ENCODE data around the gene PEDS1. TPM values are rescaled to one million over a fixed set of nuclear protein-coding genes. Genes with fewer than 3 reads are reported as not detected.

PEDS1 gene
- total RNA-seq, 2 experiments from 2014 or later, result 16.0 to 17.3 TPM

GRCh38 chr20:50190251-50191064, 36.9 kb upstream of the PEDS1 start, which contains the start of gene CEBPB:
TSS of gene CEBPB (plus strand) at chr20:50190830. CDS start at chr20:50191034, 204 bp downstream.
- Mint-ChIP-seq H3K27ac (peak within 1 kb of the TSS; percentile 91), H3K36me3 (ENCODE audit: low read depth) (peaks cover 23% of the 10 kb centered on the region), H3K27me3 (peaks cover 7% of the 10 kb centered on the region), H3K4me1 (ENCODE audit: low read depth) (peaks cover 17% of the 10 kb centered on the region), H3K4me3 (peak within 1 kb of the TSS; percentile 78), H3K9me3 (no peaks in the 10 kb centered on the region)
- POLR2A ChIA-PET, result interaction anchor here (0.7 to 2.0 kb wide), 13 partner anchors 9 to 395 kb away, joined by 3 to 11 read pairs (median 3); no protein-coding TSS in a partner anchor
- DNase-seq (peak; percentile 87), ATAC-seq (peak; percentile 64)
- peak; percentile 68 for TF ChIP-seq CTCF (IDR thresholded peaks at IDR 0.05)
- CTCF ChIA-PET, result interaction anchor here (1.0 to 5.7 kb wide), 5 partner anchors 11 to 280 kb away, joined by 3 to 102 read pairs (median 4); no protein-coding TSS in a partner anchor
- intact Hi-C loops (cut with micrococcal nuclease), result loop anchor here (5.0 kb wide), 1 partner anchor 152 kb away; no protein-coding TSS in a partner anchor

GRCh38 chr20:50189681-50190250, 36.2 kb upstream of the PEDS1 start:
- CTCF ChIA-PET, result interaction anchor here (1.1 to 5.7 kb wide), 6 partner anchors 10 to 397 kb away, joined by 4 to 102 read pairs (median 10); no protein-coding TSS in a partner anchor
- TF ChIP-seq CTCF (IDR thresholded peaks at IDR 0.05), result no peak
- peak overlapping the region; percentile 35 for H3K4me3 Mint-ChIP-seq
- no peaks in the 10 kb centered on the region for H3K9me3 Mint-ChIP-seq
- peaks cover 17% of the 10 kb centered on the region for H3K4me1 Mint-ChIP-seq (ENCODE audit: low read depth)
- intact Hi-C loops (cut with micrococcal nuclease), result loop anchor here (5.0 to 10.0 kb wide), 2 partner anchors 153 to 385 kb away; no protein-coding TSS in a partner anchor
- ATAC-seq, result no peak
- POLR2A ChIA-PET, result interaction anchor here (1.0 kb wide), 1 partner anchor 262 kb away, joined by 3 read pairs; no protein-coding TSS in a partner anchor
- DNase-seq, result peak; percentile 32
- H3K27ac Mint-ChIP-seq, result no peak overlapping the region
- peaks cover 23% of the 10 kb centered on the region for H3K36me3 Mint-ChIP-seq (ENCODE audit: low read depth)
- peaks cover 11% of the 10 kb centered on the region for H3K27me3 Mint-ChIP-seq

- no peak for TF ChIP-seq CTCF (IDR thresholded peaks at IDR 0.05)
- H3K4me3 Mint-ChIP-seq, result no peak overlapping the region
- no peak overlapping the region for H3K27ac Mint-ChIP-seq
- no peak for ATAC-seq
- peaks cover 15% of the 10 kb centered on the region for H3K27me3 Mint-ChIP-seq
- no peak for DNase-seq
- intact Hi-C loops (cut with micrococcal nuclease), result loop anchor here (10.0 kb wide), 1 partner anchor 386 kb away; no protein-coding TSS in a partner anchor
- H3K4me1 Mint-ChIP-seq (ENCODE audit: low read depth), result peaks cover 11% of the 10 kb centered on the region
- H3K36me3 Mint-ChIP-seq (ENCODE audit: low read depth), result peaks cover 18% of the 10 kb centered on the region
- H3K9me3 Mint-ChIP-seq, result no peaks in the 10 kb centered on the region
- CTCF ChIA-PET, result interaction anchor here (0.8 to 5.7 kb wide), 13 partner anchors 9 to 397 kb away, joined by 3 to 102 read pairs (median 6); no protein-coding TSS in a partner anchor
- POLR2A ChIA-PET, result interaction anchor here (1.0 kb wide), 1 partner anchor 262 kb away, joined by 3 read pairs; no protein-coding TSS in a partner anchor
These were observed 35.6 kb upstream of the PEDS1 start for GRCh38 chr20:50188879-50189680.

- ATAC-seq (no peak), DNase-seq (no peak)
- intact Hi-C loops (cut with micrococcal nuclease), result loop anchor here (10.0 kb wide), 1 partner anchor 387 kb away; no protein-coding TSS in a partner anchor
- peaks cover 4% of the 10 kb centered on the region for H3K4me1 Mint-ChIP-seq (ENCODE audit: low read depth)
- ChIA-PET POLR2A (interaction anchor here (0.9 kb wide), 1 partner anchor 382 kb away, joined by 3 read pairs; no protein-coding TSS in a partner anchor), CTCF (interaction anchor here (0.9 to 5.7 kb wide), 15 partner anchors 9 to 398 kb away, joined by 3 to 102 read pairs (median 6); no protein-coding TSS in a partner anchor)
- no peak overlapping the region for H3K4me3 Mint-ChIP-seq
- H3K36me3 Mint-ChIP-seq (ENCODE audit: low read depth), result peaks cover 10% of the 10 kb centered on the region
- peaks cover 17% of the 10 kb centered on the region for H3K27me3 Mint-ChIP-seq
- H3K27ac Mint-ChIP-seq, result no peak overlapping the region
- no peaks in the 10 kb centered on the region for H3K9me3 Mint-ChIP-seq
- TF ChIP-seq CTCF (IDR thresholded peaks at IDR 0.05), result no peak
These were observed 34.8 kb upstream of the PEDS1 start for GRCh38 chr20:50188287-50188688.
